Stimulated activated CD4-positive, alpha-beta T cell treated with anti-CD3 and anti-CD28 coated beads, Interleukin-1b, Interleukin-23, amount 100 ng/mL, for 4 hours (primary cell): ENCODE data around the gene HMOX2.

Experiments used
- DNase-seq, 2 donors: peaks; one replicate each; pipeline ENCODE4 v3.0.0-alpha.2; 2020; ENCODE audit warnings: low read depth in 2 of 2

The HMOX2 gene

DNA sequence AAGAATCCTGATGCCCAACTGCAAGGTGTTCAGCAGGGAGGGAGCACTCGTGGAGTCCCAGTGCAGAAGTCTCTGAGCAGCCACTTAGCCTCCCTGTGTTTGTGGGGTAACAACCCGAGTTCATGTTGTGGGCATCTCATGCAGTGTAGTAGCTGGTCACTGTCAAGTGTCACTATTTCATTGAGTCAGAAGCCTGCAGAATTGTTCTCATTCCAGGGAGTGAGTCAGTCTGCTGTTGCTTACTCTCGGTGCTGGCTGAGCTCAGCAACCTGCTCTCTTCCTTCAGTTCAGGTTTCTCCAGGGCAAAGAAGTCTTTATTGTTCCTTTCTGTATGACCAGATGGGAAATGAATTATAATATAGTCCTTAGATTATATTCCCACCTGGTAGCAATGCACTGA, 24.1 kb downstream of the HMOX2 start:
- no peak for DNase-seq

GRCh38 chr16:4501071-4501478, 24.9 kb downstream of the HMOX2 start:
- DNase-seq = no peak

GRCh38 chr16:4505356-4506147, 29.4 kb downstream of the HMOX2 start:
- peak; percentile 29 to 58 for DNase-seq

DNA sequence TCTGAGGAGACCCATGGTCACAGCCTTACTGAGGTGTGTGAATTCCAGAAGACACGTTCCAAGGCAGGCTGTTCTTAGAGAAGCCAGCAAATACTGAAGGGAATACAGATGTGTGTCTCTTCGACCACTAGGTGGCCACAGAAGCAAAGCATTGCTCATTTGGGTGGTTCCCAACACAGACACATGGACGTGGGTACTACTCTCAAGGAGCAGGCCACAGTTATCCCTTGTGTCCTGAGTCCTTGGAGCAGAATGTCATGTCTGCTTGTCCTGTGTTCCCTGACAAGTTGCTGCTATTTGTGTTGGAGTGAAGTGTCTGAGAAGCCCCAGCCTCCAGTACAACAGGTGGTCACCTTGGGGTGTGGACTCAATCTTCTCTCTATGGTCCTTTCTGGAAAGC, 30.3 kb downstream of the HMOX2 start:
- peak in 1 of 2 donors; percentile 44 for DNase-seq

DNA sequence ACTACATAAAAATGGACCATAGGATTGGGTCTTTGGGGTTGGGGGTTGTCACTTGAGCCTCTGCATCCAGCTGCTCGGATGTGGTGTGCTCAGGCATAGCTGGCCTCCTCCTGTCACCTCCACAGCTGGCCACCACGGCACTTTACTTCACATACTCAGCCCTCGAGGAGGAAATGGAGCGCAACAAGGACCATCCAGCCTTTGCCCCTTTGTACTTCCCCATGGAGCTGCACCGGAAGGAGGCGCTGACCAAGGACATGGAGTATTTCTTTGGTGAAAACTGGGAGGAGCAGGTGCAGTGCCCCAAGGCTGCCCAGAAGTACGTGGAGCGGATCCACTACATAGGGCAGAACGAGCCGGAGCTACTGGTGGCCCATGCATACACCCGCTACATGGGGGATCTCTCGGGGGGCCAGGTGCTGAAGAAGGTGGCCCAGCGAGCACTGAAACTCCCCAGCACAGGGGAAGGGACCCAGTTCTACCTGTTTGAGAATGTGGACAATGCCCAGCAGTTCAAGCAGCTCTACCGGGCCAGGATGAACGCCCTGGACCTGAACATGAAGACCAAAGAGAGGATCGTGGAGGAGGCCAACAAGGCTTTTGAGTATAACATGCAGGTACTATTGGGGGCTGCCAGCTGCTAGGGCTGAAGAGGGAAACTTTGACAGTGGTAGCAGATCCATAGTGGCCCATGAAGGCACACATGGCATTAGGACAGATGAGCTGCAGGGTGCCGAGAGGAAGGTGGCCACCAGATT, 31.6 kb downstream of the HMOX2 start:
- DNase-seq = no peak

DNA sequence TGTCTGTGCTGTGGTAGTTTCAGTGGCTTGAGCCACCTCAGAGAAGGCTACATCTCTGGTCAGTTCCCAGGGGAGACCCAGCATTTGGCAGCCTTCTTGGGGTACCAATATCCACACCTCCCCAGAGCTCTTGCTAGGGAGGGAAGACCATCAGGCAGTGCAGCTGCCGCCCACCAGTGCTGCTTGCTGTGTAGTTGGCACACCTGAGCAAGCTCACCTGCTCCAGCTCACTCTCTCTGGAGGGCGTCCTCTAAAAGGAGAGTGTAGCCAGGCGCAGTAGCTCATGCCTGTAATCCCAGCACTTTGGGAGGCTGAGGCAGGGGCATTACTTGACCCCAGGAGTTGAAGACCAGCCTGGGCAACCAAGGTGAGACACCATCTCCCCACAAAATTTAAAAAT, 32.6 kb downstream of the HMOX2 start:
- no peak for DNase-seq

- DNase-seq = no peak
Measured at GRCh38 chr16:4509420-4509819, 33.2 kb downstream of the HMOX2 start.

GRCh38 chr16:4510131-4510530, 33.9 kb downstream of the HMOX2 start:
- no peak for DNase-seq

- no peak for DNase-seq
Measured at GRCh38 chr16:4510747-4511426, 34.7 kb downstream of the HMOX2 start.

- no peak for DNase-seq
Measured at GRCh38 chr16:4511441-4512082, 35.4 kb downstream of the HMOX2 start.

- DNase-seq = no peak
Measured at GRCh38 chr16:4512473-4512872, 36.3 kb downstream of the HMOX2 start.

- no peak for DNase-seq
Measured at GRCh38 chr16:4513086-4513860, 37.1 kb downstream of the HMOX2 start.

DNA sequence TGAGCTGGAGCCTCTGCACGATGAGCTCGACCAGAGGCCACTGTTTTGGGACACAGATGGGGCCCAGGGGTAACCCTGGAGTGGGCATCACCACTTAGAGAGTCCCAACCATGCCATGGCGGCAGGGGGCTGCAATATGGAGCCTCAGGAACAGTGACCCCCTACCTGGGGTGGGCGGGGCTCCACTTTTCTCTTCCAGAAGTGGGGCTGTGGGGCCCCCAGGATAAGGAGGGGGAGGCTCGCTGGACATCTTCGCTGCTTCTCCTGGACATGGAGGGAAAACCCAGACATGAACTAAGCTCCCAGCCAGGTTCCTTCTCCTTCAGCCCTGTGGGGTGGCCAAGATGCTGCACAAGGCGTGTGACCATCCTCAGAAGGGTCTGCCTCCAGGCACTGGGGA, 37.7 kb downstream of the HMOX2 start:
- DNase-seq = no peak

DNA sequence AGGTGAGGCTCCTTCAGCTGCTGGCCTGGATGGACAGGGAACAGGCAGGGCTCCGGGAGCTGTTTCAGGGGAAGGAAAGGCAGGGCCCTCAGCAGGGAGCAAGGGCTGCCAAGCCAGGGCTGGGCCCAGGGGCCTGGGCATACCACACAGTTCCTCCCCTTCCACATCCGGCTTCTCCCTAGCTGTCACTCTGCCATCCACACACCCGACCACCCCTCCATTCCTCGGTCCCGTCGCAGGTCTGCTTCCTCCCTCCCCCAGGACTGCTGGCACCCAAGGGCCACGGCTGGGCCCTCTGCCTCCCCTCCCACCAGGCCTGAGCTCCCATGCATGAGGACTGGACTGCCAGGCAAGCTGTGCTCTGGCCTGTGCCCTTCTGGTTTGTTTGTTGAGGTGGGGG, 38.4 kb downstream of the HMOX2 start:
- no peak for DNase-seq

- DNase-seq = no peak
Measured at GRCh38 chr16:4515611-4516233, 39.5 kb downstream of the HMOX2 start.

- no peak for DNase-seq
Measured at GRCh38 chr16:4517812-4518680, 41.8 kb downstream of the HMOX2 start.

GRCh38 chr16:4519274-4520058, 43.3 kb downstream of the HMOX2 start:
- DNase-seq = no peak

- DNase-seq = no peak
Measured at GRCh38 chr16:4520913-4521312, 44.7 kb downstream of the HMOX2 start.

DNA sequence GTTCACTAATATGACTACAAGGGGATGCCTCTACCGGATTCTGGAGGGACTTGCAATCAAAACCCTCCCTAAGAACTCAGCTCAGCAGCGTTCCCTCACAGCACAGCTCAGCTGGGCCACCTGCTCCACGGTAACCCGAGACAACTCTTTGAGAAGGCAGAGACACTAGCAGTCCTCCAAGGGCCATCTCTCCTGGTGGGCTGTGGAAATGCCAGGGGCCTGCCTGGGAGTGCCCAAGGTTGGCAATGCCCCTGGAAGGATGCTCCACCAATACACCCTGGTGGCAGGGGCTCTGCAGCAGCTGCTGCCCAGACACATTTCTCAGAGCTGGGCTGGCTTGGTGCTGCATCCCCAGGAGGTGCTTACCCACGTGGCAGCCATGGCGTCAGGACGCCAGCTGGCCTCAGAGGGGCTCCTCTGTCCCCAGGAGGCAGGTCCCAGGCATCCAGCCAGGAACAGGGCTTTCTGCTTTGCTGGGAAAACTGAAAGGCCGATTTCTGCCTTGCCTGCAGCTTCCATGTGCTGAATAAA, 45.9 kb downstream of the HMOX2 start:
- no peak for DNase-seq
